GM19438 (cell line): ENCODE data around the gene CRY2.
"Not testable (repeated sequence)": the region's sequence is repeated elsewhere in the genome, so short reads cannot be mapped to it uniquely, and the experiment has no call there.

Experiments
- ATAC-seq: cut with Tn5 transposase; IDR thresholded peaks from one replicate; pipeline ENCODE4 v1.9.1; 2021; ENCODE audit warnings: low read depth; ENCODE audit not compliant: unreplicated experiment

Gene CRY2

GRCh38 chr11:45811109-45811435 lies 36.2 kb upstream of the CRY2 start:
- no peak for ATAC-seq

- no peak for ATAC-seq
Measured at GRCh38 chr11:45811571-45812290, 35.5 kb upstream of the CRY2 start.

- no peak for ATAC-seq
Measured at GRCh38 chr11:45812581-45813548, 34.4 kb upstream of the CRY2 start.

GRCh38 chr11:45815747-45816146 lies 31.5 kb upstream of the CRY2 start:
- no peak for ATAC-seq

- no peak for ATAC-seq
Measured at GRCh38 chr11:45816614-45817013, 30.7 kb upstream of the CRY2 start.

GRCh38 chr11:45817191-45817590 lies 30.1 kb upstream of the CRY2 start:
- ATAC-seq, result no peak

GRCh38 chr11:45818961-45819605 lies 28.2 kb upstream of the CRY2 start:
- ATAC-seq, result no peak

GRCh38 chr11:45820211-45820857 lies 26.9 kb upstream of the CRY2 start:
- no peak for ATAC-seq

- ATAC-seq, result not testable (repeated sequence)
Measured at GRCh38 chr11:45826492-45826891, 20.8 kb upstream of the CRY2 start.

- ATAC-seq, result no peak
Measured at GRCh38 chr11:45827123-45827522, 20.2 kb upstream of the CRY2 start.

- ATAC-seq, result no peak
Measured at GRCh38 chr11:45828996-45829395, 18.3 kb upstream of the CRY2 start.

- ATAC-seq, result no peak
Measured at GRCh38 chr11:45830596-45830995, 16.7 kb upstream of the CRY2 start.

- ATAC-seq, result no peak
Measured at GRCh38 chr11:45832811-45833441, 14.3 kb upstream of the CRY2 start.

- ATAC-seq, result no peak
Measured at GRCh38 chr11:45833761-45834160, 13.5 kb upstream of the CRY2 start.

- ATAC-seq, result no peak
Measured at GRCh38 chr11:45834298-45834756, 12.9 kb upstream of the CRY2 start.

- ATAC-seq, result no peak
Measured at GRCh38 chr11:45839204-45839603, 8.1 kb upstream of the CRY2 start.

- not testable (repeated sequence) for ATAC-seq
Measured at GRCh38 chr11:45840251-45840650, 7.0 kb upstream of the CRY2 start.

- no peak for ATAC-seq
Measured at GRCh38 chr11:45843158-45843924, 3.9 kb upstream of the CRY2 start.

- no peak for ATAC-seq
Measured at GRCh38 chr11:45844822-45845578, 2.3 kb upstream of the CRY2 start.
